CD4-positive, alpha-beta T cell (primary cell): ENCODE measurements around the gene POU2F2. TPM values are rescaled to one million over a fixed set of nuclear protein-coding genes. Genes with fewer than 3 reads are reported as not detected.

Source experiments
- ATAC-seq: fragments of 200-7000 bp; cut with Tn5 transposase; one replicate; pipeline ENCODE4 v1.10.0; 2022; ENCODE audit warnings: mild to moderate bottlenecking; ENCODE audit not compliant: poor library complexity
- CTCF ChIA-PET: fragments of 350-600 bp; sonication (Branson Sonifier 250); formaldehyde crosslinking; loops from one replicate; lab custom pipeline; 2021; ENCODE audit warnings: antibody characterized with exemption, inconsistent platforms; lab: Charles Lee
- POLR2A ChIA-PET: fragments of 350-600 bp; sonication (Branson Sonifier 250); formaldehyde crosslinking; loops from one replicate; lab custom pipeline; 2021; ENCODE audit warnings: antibody characterized with exemption, inconsistent platforms; lab: Charles Lee
- DNase-seq, 14 experiments: peaks; one replicate each; pipeline ENCODE4 v3.0.0-alpha.2; 2013 to 2020; ENCODE audit warnings: mixed read lengths in 2 of 14
- H3K27ac ChIP-seq, 2 donors: one replicate each; pipeline versions ENCODE4 v1.5.1 to v1.7.0; 2013; ENCODE audit warnings: low read length in 2 of 2, low read depth in 1 of 2, mild to moderate bottlenecking in 1 of 2
- H3K27me3 ChIP-seq, 2 experiments: 1 replicate in 1 of 2; 2 replicates in 1 of 2; pipeline versions ENCODE4 v1.6.1 to v1.7.0; 2013; ENCODE audit warnings: low read length in 2 of 2, control low read depth in 1 of 2, mild to moderate bottlenecking in 1 of 2, moderate library complexity in 1 of 2; ENCODE audit not compliant: insufficient read depth in 2 of 2, control insufficient read depth in 1 of 2
- H3K36me3 ChIP-seq: one replicate; pipeline ENCODE4 v1.6.1; 2013; ENCODE audit warnings: low read length, control low read depth; ENCODE audit not compliant: insufficient read depth
- H3K4me1 ChIP-seq: one replicate; pipeline ENCODE4 v1.6.1; 2013; ENCODE audit warnings: low read length, control low read depth; ENCODE audit not compliant: insufficient read depth
- H3K4me3 ChIP-seq: one replicate; pipeline ENCODE4 v1.5.1; 2013; ENCODE audit warnings: mild to moderate bottlenecking, low read length, moderate library complexity
- H3K9me3 ChIP-seq, 2 experiments: 1 replicate in 1 of 2; 2 replicates in 1 of 2; pipeline versions ENCODE4 v1.6.1 to v1.7.0; 2013; ENCODE audit warnings: low read length in 2 of 2, mild to moderate bottlenecking in 2 of 2, control low read depth in 1 of 2, moderate library complexity in 1 of 2; ENCODE audit not compliant: control insufficient read depth in 1 of 2, insufficient read depth in 1 of 2
- H3K27ac Mint-ChIP-seq: one replicate; pipeline ENCODE4 v1.8.0; 2020; ENCODE audit warnings: mixed read lengths
- H3K27me3 Mint-ChIP-seq: one replicate; pipeline ENCODE4 v1.8.0; 2021; ENCODE audit warnings: mixed read lengths
- H3K36me3 Mint-ChIP-seq: one replicate; pipeline ENCODE4 v1.8.0; 2021; ENCODE audit warnings: low read depth, mixed read lengths
- H3K4me1 Mint-ChIP-seq: one replicate; pipeline ENCODE4 v1.8.0; 2021; ENCODE audit warnings: low read depth, mixed read lengths
- H3K4me3 Mint-ChIP-seq: one replicate; pipeline ENCODE4 v1.8.0; 2020; ENCODE audit warnings: mild to moderate bottlenecking, mixed read lengths
- H3K9me3 Mint-ChIP-seq: one replicate; pipeline ENCODE4 v1.8.0; 2020; ENCODE audit warnings: mixed read lengths
- CTCF ChIP-seq: fragments of 200-600 bp; IDR thresholded peaks from one replicate; pipeline ENCODE4 v1.8.0; 2022; ENCODE audit warnings: antibody characterized with exemption, mild to moderate bottlenecking
- intact Hi-C, 2 experiments: fragments of 100-400 bp; cut with DNase I in 1 of 2; cut with micrococcal nuclease in 1 of 2; formaldehyde crosslinking; loops; one replicate each; pipeline versions ENCODE4 v1.15.1 to v1.9.0; 2023 to 2025; cut with DNase I, micrococcal nuclease
- total RNA-seq, 174 experiments: library from RNA in 2 of 174; stranded (reverse) in 2 of 174; gene quantifications; one replicate each; pipeline ENCODE4 v1.2.3 and lab custom pipeline; 2021 to 2026

The POU2F2 gene
- total RNA-seq, 2 experiments from 2014 or later = 18.6 to 19.9 TPM

DNA sequence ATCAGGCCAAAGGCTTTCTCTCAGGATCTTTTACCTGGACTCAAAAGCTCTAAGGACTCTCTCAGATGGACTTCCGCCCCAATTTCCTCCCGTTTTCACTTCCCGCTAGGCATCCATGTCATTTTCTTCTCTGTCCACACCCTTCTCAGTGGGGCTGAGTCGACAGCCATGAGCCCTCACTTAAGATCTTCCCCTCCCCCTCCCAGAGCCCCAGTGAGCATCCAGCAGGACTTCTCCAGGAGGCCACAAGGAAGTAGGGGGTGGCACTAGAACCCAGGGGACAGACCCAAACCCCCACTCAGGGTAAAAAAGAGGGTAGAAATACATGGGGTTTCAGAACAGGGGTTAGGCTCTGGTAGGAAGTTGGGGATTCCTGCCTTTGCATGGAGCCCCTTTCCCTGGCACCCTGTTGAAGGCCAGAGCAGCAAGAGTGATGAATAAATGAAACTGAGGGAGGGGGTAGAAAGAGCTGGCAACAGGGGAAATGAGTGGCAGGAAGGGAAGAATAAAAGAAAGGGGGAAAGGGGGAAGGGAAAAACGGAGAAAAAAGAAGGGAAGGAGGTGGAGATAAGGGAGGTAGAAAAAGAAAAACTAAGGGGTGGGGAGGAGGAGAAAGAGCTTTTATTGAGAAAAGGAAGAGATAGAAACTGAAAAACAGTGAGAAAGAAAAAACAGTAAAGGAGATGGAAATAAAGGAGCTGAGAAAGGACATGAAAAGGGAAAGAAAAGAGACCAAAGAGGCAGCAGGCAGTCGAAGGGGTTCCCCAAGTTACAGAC is 42.9 kb upstream of the POU2F2 start:
- DNase-seq (no peak), ATAC-seq (no peak)
- Mint-ChIP-seq H3K4me1 (peaks cover 20% of the 10 kb centered on the region), H3K36me3 (no peaks in the 10 kb centered on the region), H3K27ac (no peak overlapping the region), H3K4me3 (peak overlapping the region; percentile 89), H3K9me3 (no peaks in the 10 kb centered on the region), H3K27me3 (peaks cover 33% of the 10 kb centered on the region)
- no peak overlapping the region for H3K4me3 ChIP-seq
- ChIA-PET CTCF (interaction anchor here (0.6 to 2.7 kb wide), 4 partner anchors 19 to 69 kb away, joined by 3 to 9 read pairs (median 6); no protein-coding TSS in a partner anchor), POLR2A (interaction anchor here (0.6 to 2.5 kb wide), 5 partner anchors 10 to 67 kb away, joined by 3 to 19 read pairs (median 4); partner anchors contain the start of gene GSK3A)
- H3K9me3 ChIP-seq = no peaks in the 10 kb centered on the region
- H3K27ac ChIP-seq = no peak overlapping the region
- no peak for TF ChIP-seq CTCF
- intact Hi-C loops = loop anchor here (5.0 kb wide), 1 partner anchor 42 kb away; the partner anchor contains the start of gene DEDD2 (in 2 of the 2)
- H3K27me3 ChIP-seq = peaks cover 36 to 37% of the 10 kb centered on the region in 2 experiments
- H3K36me3 ChIP-seq = no peaks in the 10 kb centered on the region
- H3K4me1 ChIP-seq = peaks cover 34% of the 10 kb centered on the region

GRCh38 chr19:42174188-42174587 is 41.9 kb upstream of the POU2F2 start:
- H3K27me3 Mint-ChIP-seq = peaks cover 26% of the 10 kb centered on the region
- no peaks in the 10 kb centered on the region for H3K9me3 ChIP-seq
- H3K36me3 Mint-ChIP-seq = no peaks in the 10 kb centered on the region
- intact Hi-C loops = no loop called here
- H3K9me3 Mint-ChIP-seq = no peaks in the 10 kb centered on the region
- peaks cover 29% of the 10 kb centered on the region in 2 experiments for H3K27me3 ChIP-seq
- ChIA-PET POLR2A (interaction anchor here (1.0 kb wide), 1 partner anchor 41 kb away, joined by 4 read pairs; no protein-coding TSS in a partner anchor), CTCF (no interaction called here)
- no peak overlapping the region for H3K27ac ChIP-seq
- H3K4me1 Mint-ChIP-seq = peaks cover 13% of the 10 kb centered on the region
- no peak for TF ChIP-seq CTCF
- peak overlapping the region; percentile 44 for H3K4me3 Mint-ChIP-seq
- DNase-seq (no peak), ATAC-seq (no peak)
- H3K4me1 ChIP-seq = peaks cover 26% of the 10 kb centered on the region
- no peaks in the 10 kb centered on the region for H3K36me3 ChIP-seq
- no peak overlapping the region for H3K27ac Mint-ChIP-seq
- no peak overlapping the region for H3K4me3 ChIP-seq

GRCh38 chr19:42173695-42174094 is 41.4 kb upstream of the POU2F2 start:
- H3K4me1 ChIP-seq = peaks cover 22% of the 10 kb centered on the region
- ChIA-PET CTCF (no interaction called here), POLR2A (no interaction called here)
- Mint-ChIP-seq H3K27me3 (peaks cover 26% of the 10 kb centered on the region), H3K4me3 (no peak overlapping the region), H3K9me3 (no peaks in the 10 kb centered on the region), H3K27ac (no peak overlapping the region), H3K36me3 (no peaks in the 10 kb centered on the region), H3K4me1 (peaks cover 13% of the 10 kb centered on the region)
- no peak for TF ChIP-seq CTCF
- no peak overlapping the region for H3K4me3 ChIP-seq
- no peaks in the 10 kb centered on the region for H3K36me3 ChIP-seq
- H3K27ac ChIP-seq = no peak overlapping the region
- ATAC-seq = no peak
- peaks cover 24 to 27% of the 10 kb centered on the region in 2 experiments for H3K27me3 ChIP-seq
- intact Hi-C loops = loop anchor here in 1 of 2 experiments (1.0 kb wide), 1 partner anchor 38 kb away; no protein-coding TSS in a partner anchor
- no peaks in the 10 kb centered on the region for H3K9me3 ChIP-seq
- DNase-seq = no peak
